IPS-18c (cell line): ENCODE data around the gene MATCAP1.

ENCODE experiments used
- H3K4me3 ChIP-seq: 2 replicates; pipeline ENCODE4 v1.7.0; 2013; ENCODE audit warnings: low read depth, mild to moderate bottlenecking, low read length, moderate library complexity; ENCODE audit not compliant: insufficient read depth
- H3K9me3 ChIP-seq: one replicate; pipeline ENCODE4 v1.6.1; 2013; ENCODE audit warnings: mild to moderate bottlenecking, low read length, moderate library complexity; ENCODE audit not compliant: control insufficient read depth, insufficient read depth

The MATCAP1 gene

GRCh38 chr16:67210069-67210937 lies 26.5 kb upstream of the MATCAP1 start:
- H3K9me3 ChIP-seq: no peaks in the 10 kb centered on the region
- H3K4me3 ChIP-seq: no peak overlapping the region

GRCh38 chr16:67209565-67209964 lies 25.8 kb upstream of the MATCAP1 start:
- Histone ChIP-seq H3K4me3 (no peak overlapping the region), H3K9me3 (no peaks in the 10 kb centered on the region)

GRCh38 chr16:67208154-67208896 lies 24.6 kb upstream of the MATCAP1 start:
- Histone ChIP-seq H3K4me3 (no peak overlapping the region), H3K9me3 (no peaks in the 10 kb centered on the region)

- Histone ChIP-seq H3K9me3 (no peaks in the 10 kb centered on the region), H3K4me3 (no peak overlapping the region)
These were observed 23.7 kb upstream of the MATCAP1 start for GRCh38 chr16:67207249-67208091.

GRCh38 chr16:67206838-67207248 lies 23.1 kb upstream of the MATCAP1 start:
- H3K4me3 ChIP-seq: no peak overlapping the region
- peaks cover under 1% of the 10 kb centered on the region for H3K9me3 ChIP-seq

- Histone ChIP-seq H3K9me3 (peaks cover 2% of the 10 kb centered on the region), H3K4me3 (no peak overlapping the region)
These were observed 22.5 kb upstream of the MATCAP1 start for GRCh38 chr16:67206129-67206837.

- H3K9me3 ChIP-seq: peaks cover 2% of the 10 kb centered on the region
- no peak overlapping the region for H3K4me3 ChIP-seq
These were observed 20.3 kb upstream of the MATCAP1 start for GRCh38 chr16:67204076-67204475.

- peaks cover 2% of the 10 kb centered on the region for H3K9me3 ChIP-seq
- no peak overlapping the region for H3K4me3 ChIP-seq
These were observed 19.3 kb upstream of the MATCAP1 start for GRCh38 chr16:67202956-67203493.

GRCh38 chr16:67202426-67202825 lies 18.7 kb upstream of the MATCAP1 start:
- H3K4me3 ChIP-seq: no peak overlapping the region
- H3K9me3 ChIP-seq: peaks cover 2% of the 10 kb centered on the region

- peaks cover 2% of the 10 kb centered on the region for H3K9me3 ChIP-seq
- no peak overlapping the region for H3K4me3 ChIP-seq
These were observed 17.9 kb upstream of the MATCAP1 start for GRCh38 chr16:67201411-67202345.

GRCh38 chr16:67200491-67200890 lies 16.7 kb upstream of the MATCAP1 start:
- Histone ChIP-seq H3K9me3 (peaks cover 2% of the 10 kb centered on the region), H3K4me3 (no peak overlapping the region)

GRCh38 chr16:67199808-67200198 lies 16.0 kb upstream of the MATCAP1 start:
- H3K4me3 ChIP-seq: peak overlapping the region; percentile 70
- peaks cover 2% of the 10 kb centered on the region for H3K9me3 ChIP-seq

- H3K9me3 ChIP-seq: peaks cover 2% of the 10 kb centered on the region
- H3K4me3 ChIP-seq: peak within 1 kb of the TSS; percentile 72
These were observed 15.4 kb upstream of the MATCAP1 start, which contains the start of gene ELMO3 for GRCh38 chr16:67199011-67199807. Gene ELMO3 (plus strand): TSS chr16:67199131. CDS start chr16:67199327, 196 bp downstream.

GRCh38 chr16:67198238-67198734 lies 14.5 kb upstream of the MATCAP1 start:
- H3K4me3 ChIP-seq: no peak overlapping the region
- peaks cover 2% of the 10 kb centered on the region for H3K9me3 ChIP-seq

GRCh38 chr16:67197704-67198103 lies 13.9 kb upstream of the MATCAP1 start:
- Histone ChIP-seq H3K4me3 (no peak overlapping the region), H3K9me3 (peaks cover 2% of the 10 kb centered on the region)
